Esophagus squamous epithelium (tissue), 5 donors: ENCODE results near the gene DYNLT4. TPM values are rescaled to one million over a fixed set of nuclear protein-coding genes. Genes with fewer than 3 reads are reported as not detected.

Source experiments
- DNase-seq: peaks from one replicate; lab custom pipeline; 2025; lab: John Stamatoyannopoulos, UW
- H3K27ac ChIP-seq, 4 donors: fragments of 200-600 bp; sonication (generic); one replicate each; pipeline ENCODE4 v1.5.1; 2016 to 2019; ENCODE audit warnings: mild to moderate bottlenecking in 1 of 4
- H3K27me3 ChIP-seq, 4 donors: fragments of 200-600 bp; sonication (generic); 1 replicate in 3 of 4; 2 replicates in 1 of 4; pipeline versions ENCODE4 v1.5.1 to v1.6.0; 2017 to 2021; ENCODE audit warnings: antibody characterized with exemption in 1 of 4
- H3K36me3 ChIP-seq, 3 donors: fragments of 200-600 bp; sonication (generic); one replicate each; pipeline ENCODE4 v1.5.1; 2016 to 2019
- H3K4me1 ChIP-seq, 3 donors: fragments of 200-600 bp; sonication (generic); one replicate each; pipeline ENCODE4 v1.5.1; 2017 to 2019
- H3K4me3 ChIP-seq, 4 donors: fragments of 200-600 bp; sonication (generic); 1 replicate in 3 of 4; 2 replicates in 1 of 4; pipeline ENCODE4 v1.5.1; 2016 to 2019; ENCODE audit warnings: mild to moderate bottlenecking in 2 of 4, moderate library complexity in 1 of 4
- H3K9me3 ChIP-seq, 3 donors: fragments of 200-600 bp; sonication (generic); one replicate each; pipeline ENCODE4 v1.5.1; 2016 to 2019
- CTCF ChIP-seq, 6 experiments: fragments of 450-650 bp in 4 of 6; fragments of 200-600 bp in 2 of 6; sonication (generic) in 2 of 6; IDR thresholded peaks; one replicate each; pipeline ENCODE4 v1.5.1; 2016 to 2019; ENCODE audit warnings: antibody characterized with exemption in 6 of 6, mild to moderate bottlenecking in 4 of 6, moderate library complexity in 4 of 6
- POLR2A ChIP-seq, 4 donors: fragments of 450-650 bp; IDR thresholded peaks; one replicate each; pipeline ENCODE4 v1.6.1; 2017; ENCODE audit warnings: antibody characterized with exemption in 4 of 4, mild to moderate bottlenecking in 4 of 4, moderate library complexity in 3 of 4
- WGBS, 2 donors: methylation state at CpG; one replicate each; pipeline ENCODE4 v1.1.5; 2018; 5-methylcytosine and 5-hydroxymethylcytosine counted together
- intact Hi-C: fragments of 100-400 bp; cut with DNase I; formaldehyde crosslinking; loops from one replicate; pipeline ENCODE4 v1.15.0; 2022
- total RNA-seq, 4 donors: library from RNA; depleted of rRNA; stranded (reverse); fragments of >200 nt; gene quantifications; one replicate each; pipeline ENCODE4 v1.1.0, GENCODE V29; 2016
- donor health status: DM: yes; HTN: yes; CAD: no.

DYNLT4 gene
- total RNA-seq, 4 donors from 2014 or later, result not detected

GRCh38 chr1:44834328-44834727 lies 27.2 kb upstream of the DYNLT4 start:
- Histone ChIP-seq H3K27ac (no peak overlapping the region), H3K27me3 (no peaks in the 10 kb centered on the region), H3K9me3 (no peaks in the 10 kb centered on the region), H3K4me1 (peaks cover 0 to 8% (median 0%) of the 10 kb centered on the region in 3 donors), H3K4me3 (no peak overlapping the region), H3K36me3 (no peaks in the 10 kb centered on the region)
- WGBS, 2 donors, result 76 to 80% methylated on average over 3 to 6 of the region's 7 CpGs
- intact Hi-C loops, result loop anchor here (10.0 kb wide), 1 partner anchor 50 kb away; the partner anchor contains the start of gene BEST4
- DNase-seq, result no peak
- TF ChIP-seq CTCF (IDR thresholded peaks at IDR 0.05) (no peak), POLR2A (IDR thresholded peaks at IDR 0.05) (no peak)

DNA sequence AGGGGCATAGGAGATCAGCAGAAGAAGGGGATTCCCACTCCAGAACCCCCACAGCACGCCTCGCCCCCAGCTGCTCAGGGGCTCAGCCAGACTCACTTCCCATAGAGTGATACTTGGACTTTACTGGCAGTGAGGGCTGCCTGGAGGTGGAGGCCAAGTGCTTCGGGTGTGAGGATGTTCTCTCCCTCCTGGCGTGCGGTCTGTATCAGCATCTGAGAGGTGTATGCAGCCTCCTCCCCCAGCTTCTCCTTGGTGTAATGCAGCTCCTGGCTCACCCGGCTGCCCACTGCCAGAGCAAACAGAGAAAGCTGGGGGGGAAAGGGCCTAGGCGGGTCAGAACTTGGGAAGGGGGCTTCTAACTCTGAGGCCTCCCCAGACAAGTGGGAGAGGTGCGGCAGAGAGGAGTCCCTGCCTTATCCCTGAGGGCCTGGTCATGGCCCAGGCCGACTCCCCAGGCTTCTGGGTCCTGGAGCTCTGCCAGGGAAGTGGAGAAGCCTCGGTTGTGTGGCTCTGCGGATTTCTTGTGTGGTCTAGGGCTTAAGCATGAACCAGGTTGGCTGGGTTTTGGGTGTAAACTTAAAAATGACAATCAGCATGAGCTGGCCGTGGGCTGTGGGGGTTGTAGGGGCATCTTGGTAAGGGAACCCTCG lies 25.0 kb upstream of the DYNLT4 start:
- Histone ChIP-seq H3K36me3 (no peaks in the 10 kb centered on the region), H3K27ac (no peak overlapping the region), H3K4me3 (no peak overlapping the region), H3K9me3 (no peaks in the 10 kb centered on the region), H3K27me3 (no peaks in the 10 kb centered on the region), H3K4me1 (peaks cover 0 to 8% (median 0%) of the 10 kb centered on the region in 3 donors)
- 51 to 67% methylated on average over 2 to 6 of the region's 13 CpGs for WGBS, 2 donors
- intact Hi-C loops, result loop anchor here (10.0 kb wide), 1 partner anchor 47 kb away; the partner anchor contains the start of gene BEST4
- no peak for TF ChIP-seq CTCF (IDR thresholded peaks at IDR 0.05)
- TF ChIP-seq POLR2A (IDR thresholded peaks at IDR 0.05), result no peak
- DNase-seq, result no peak

- intact Hi-C loops, result loop anchor here (10.0 kb wide), 1 partner anchor 47 kb away; the partner anchor contains the start of gene BEST4
- WGBS, 2 donors, result 30 to 33% methylated on average over 2 of the region's 9 CpGs
- DNase-seq, result no peak
- Histone ChIP-seq H3K4me1 (peaks cover 0 to 13% (median 0%) of the 10 kb centered on the region in 3 donors), H3K9me3 (no peaks in the 10 kb centered on the region), H3K4me3 (no peak overlapping the region), H3K27me3 (no peaks in the 10 kb centered on the region), H3K36me3 (no peaks in the 10 kb centered on the region), H3K27ac (no peak overlapping the region)
- TF ChIP-seq POLR2A (IDR thresholded peaks at IDR 0.05), result no peak
These were observed 24.4 kb upstream of the DYNLT4 start for GRCh38 chr1:44831516-44831915.

DNA sequence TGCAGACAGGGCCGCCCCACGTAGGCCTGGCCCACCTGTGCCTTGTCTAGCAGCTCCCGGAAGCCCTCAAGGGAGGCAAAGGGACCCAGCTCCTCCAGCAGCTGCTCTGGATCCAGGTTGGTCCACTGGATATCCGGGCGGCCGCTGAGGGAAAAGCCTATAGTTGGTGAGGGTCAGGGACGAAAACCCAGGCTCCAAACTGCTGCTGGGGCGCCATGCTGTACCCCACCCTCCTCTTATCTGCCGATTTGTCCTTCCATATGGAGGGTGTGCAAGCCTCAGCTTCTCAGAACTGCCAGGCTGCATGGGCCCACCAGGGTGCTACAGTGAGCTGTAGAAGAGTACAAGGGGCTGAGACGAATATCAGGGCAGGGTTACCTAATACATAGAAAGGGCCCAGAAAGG lies 23.8 kb upstream of the DYNLT4 start:
- intact Hi-C loops, result loop anchor here (10.0 kb wide), 1 partner anchor 46 kb away; the partner anchor contains the start of gene BEST4
- Histone ChIP-seq H3K4me3 (no peak overlapping the region), H3K27ac (no peak overlapping the region), H3K27me3 (no peaks in the 10 kb centered on the region), H3K9me3 (no peaks in the 10 kb centered on the region), H3K36me3 (no peaks in the 10 kb centered on the region), H3K4me1 (peaks cover 0 to 10% (median 0%) of the 10 kb centered on the region in 3 donors)
- TF ChIP-seq CTCF (IDR thresholded peaks at IDR 0.05) (no peak), POLR2A (IDR thresholded peaks at IDR 0.05) (no peak)
- DNase-seq, result no peak
- 59 to 80% methylated on average over 2 to 6 of the region's 10 CpGs for WGBS, 2 donors

GRCh38 chr1:44829506-44830384 lies 22.6 kb upstream of the DYNLT4 start:
- DNase-seq, result no peak
- H3K4me3 ChIP-seq, result no peak overlapping the region
- intact Hi-C loops, result loop anchor here (10.0 kb wide), 1 partner anchor 45 kb away; the partner anchor contains the start of gene BEST4
- TF ChIP-seq POLR2A (IDR thresholded peaks at IDR 0.05) (no peak), CTCF (IDR thresholded peaks at IDR 0.05) (no peak)
- no peak overlapping the region for H3K27ac ChIP-seq
- H3K4me1 ChIP-seq, result peaks cover 0 to 7% (median 0%) of the 10 kb centered on the region in 3 donors
- no peaks in the 10 kb centered on the region for H3K27me3 ChIP-seq
- WGBS, 2 donors, result 76 to 91% methylated on average over 7 to 10 of the region's 12 CpGs
- H3K9me3 ChIP-seq, result no peaks in the 10 kb centered on the region
- no peaks in the 10 kb centered on the region for H3K36me3 ChIP-seq
